ENCODE measurements around the gene CFAP100. TPM values are rescaled to one million over a fixed set of nuclear protein-coding genes. Genes with fewer than 3 reads are reported as not detected.

Gene CFAP100
- total and polyA plus RNA-seq, 9 of the 15 experiments (the other 6 are each of a cell fraction or from before 2014, with no cell fraction given): not detected

DNA sequence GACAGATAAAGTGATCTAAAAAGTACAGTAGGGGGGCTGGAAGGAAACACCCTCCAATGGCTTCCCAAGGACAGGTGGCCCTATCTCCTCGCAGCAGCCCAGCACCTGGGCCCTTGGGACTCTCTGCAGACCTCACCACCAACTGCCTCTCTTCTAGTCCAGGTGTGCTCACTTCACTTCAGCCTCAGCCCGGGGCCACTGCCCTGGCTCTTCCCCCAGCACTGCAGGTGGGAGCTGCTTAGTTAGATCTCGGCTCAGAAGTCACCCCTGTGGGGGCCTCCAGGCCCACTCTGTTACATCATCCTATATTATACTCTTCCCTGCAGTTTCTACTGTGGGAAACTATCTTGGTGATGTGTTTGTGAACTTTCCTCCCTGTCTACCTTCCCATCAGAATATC is 39.5 kb upstream of the CFAP100 start:
- no peak overlapping the region for H3K4me3 ChIP-seq
- peak in 3 of 4 experiments; percentile 11 to 17 (median 16) for DNase-seq (ENCODE audit: extremely low read depth in 1 of 4, low spot score in 3 of 4)
- H3K4me1 ChIP-seq (replicated peaks in 1 of 2; ENCODE audit: control insufficient read depth in 2 of 2, insufficient read depth in 2 of 2, low read length in 2 of 2): peaks cover 5 to 34% of the 10 kb centered on the region in 2 experiments; a peak in 3 of 5 replicates
- 48% methylated on average over 3 of the region's 3 CpGs for WGBS (ENCODE audit: insufficient coverage, low coverage, missing lambda C conversion rate)
- H3K27ac ChIP-seq (ENCODE audit: extremely low read depth, low read depth, low read length): peak overlapping the region; percentile 49
- H3K79me2 ChIP-seq (ENCODE audit: control insufficient read depth, insufficient read depth, low read length): no peaks in the 10 kb centered on the region
- ChIA-PET POLR2A (no interaction called here), CTCF (ENCODE audit: low intra/inter-chr PET ratio) (no interaction called here)
- no peaks in the 10 kb centered on the region for H3K9me1 ChIP-seq (ENCODE audit: control insufficient read depth, insufficient read depth, low read length)
- H3K27me3 ChIP-seq (ENCODE audit: control insufficient read depth in 2 of 2, insufficient read depth in 2 of 2, low read length in 2 of 2): peaks cover 0 to 11% of the 10 kb centered on the region in 2 experiments; a peak in 2 of 5 replicates
- H3K9me3 ChIP-seq (replicated peaks; ENCODE audit: control insufficient read depth, insufficient read depth, low read depth, low read length): no peaks in the 10 kb centered on the region
- ATAC-seq: peak; percentile 2; the same call in 2 of the 3 replicates
- no peaks in the 10 kb centered on the region for H4K20me1 ChIP-seq (replicated peaks; ENCODE audit: control insufficient read depth, insufficient read depth, low read length)
- intact Hi-C loops (cut with micrococcal nuclease) (no loop called here), in situ Hi-C loops (cut with MboI) (no loop called here)
- H3K9ac ChIP-seq (ENCODE audit: insufficient read depth in 1 of 2, low read depth in 2 of 2, low read length in 2 of 2): peak overlapping the region; percentile 59 to 63; a peak in 3 of 4 replicates
- peak overlapping the region; percentile 76 for H3K4me2 ChIP-seq (ENCODE audit: insufficient read depth, low read length)
- no TSS peak for BruUV-seq (replicated peaks)
- H3K36me3 ChIP-seq (ENCODE audit: control insufficient read depth, insufficient read depth, low read length): no peaks in the 10 kb centered on the region
- TF ChIP-seq SRSF1 (IDR thresholded peaks at IDR 0.05; ENCODE audit: low read depth, low read length): no peak
- TF ChIP-seq CBFA2T3 (IDR thresholded peaks at IDR 0.05): peak; percentile 15; the same call in 1 of the 2 replicates
- H2AFZ ChIP-seq (ENCODE audit: low read depth, low read length): peak overlapping the region; percentile 79
- FAIRE-seq: no peak

DNA sequence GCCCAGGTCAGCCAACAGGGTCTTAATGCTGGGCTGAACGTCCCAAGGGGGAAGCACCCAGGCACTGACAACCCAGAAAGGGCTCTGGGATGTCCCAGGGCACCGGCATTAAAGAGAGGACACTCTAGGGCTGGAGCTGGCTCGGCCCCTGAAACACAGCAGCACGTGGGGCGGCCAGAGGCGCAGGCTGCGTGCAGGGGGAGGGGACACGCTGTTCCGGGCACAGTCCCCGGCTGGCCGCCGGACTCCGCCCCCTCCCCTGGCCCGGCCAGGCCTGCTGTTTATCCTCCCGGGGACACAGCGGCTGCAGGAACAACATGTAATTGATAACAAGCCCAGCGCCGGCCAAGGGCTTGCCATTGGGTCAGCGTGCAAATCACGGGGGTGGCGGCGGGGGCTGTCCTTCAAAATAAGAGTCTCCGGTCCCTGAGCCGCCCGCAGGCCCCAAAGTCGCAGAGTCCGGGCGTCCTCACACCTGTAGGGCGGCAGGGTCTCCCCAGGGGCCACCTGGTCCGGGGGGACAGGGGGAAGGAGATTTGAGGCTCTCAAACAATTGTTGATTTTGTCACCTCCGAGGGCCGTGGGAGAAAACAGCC is 38.8 kb upstream of the CFAP100 start:
- peak overlapping the region; percentile 49 for H3K27ac ChIP-seq (ENCODE audit: extremely low read depth, low read depth, low read length)
- H3K79me2 ChIP-seq (ENCODE audit: control insufficient read depth, insufficient read depth, low read length): no peaks in the 10 kb centered on the region
- 3% methylated on average over 8 of the region's 32 CpGs for WGBS (ENCODE audit: insufficient coverage, low coverage, missing lambda C conversion rate)
- TF ChIP-seq ZNF644 (tag; IDR thresholded peaks at IDR 0.05; ENCODE audit: low read depth) (no peak), CCAR2 (IDR thresholded peaks at IDR 0.05; ENCODE audit: low read depth, low read length) (no peak), TAF9B (IDR thresholded peaks at IDR 0.05; ENCODE audit: partially characterized antibody) (peak; percentile 45), ZNF717 (CRISPR knock-in tag; IDR thresholded peaks at IDR 0.05) (no peak), GABPA (tag; conservative IDR thresholded peaks at IDR 0.05; ENCODE audit: low read depth) (no peak), NCOA2 (IDR thresholded peaks at IDR 0.05; ENCODE audit: partially characterized antibody in 2 of 2) (no peak), RAD51 (IDR thresholded peaks at IDR 0.05; ENCODE audit: borderline replicate concordance, low read depth) (peak; percentile 50; the same call in 1 of the 2 replicates), MLX (CRISPR knock-in tag; conservative IDR thresholded peaks at IDR 0.05) (no peak), GATA2 (CRISPR knock-in tag; IDR thresholded peaks at IDR 0.05) (no peak)
- TF ChIP-seq, protein P1, sequence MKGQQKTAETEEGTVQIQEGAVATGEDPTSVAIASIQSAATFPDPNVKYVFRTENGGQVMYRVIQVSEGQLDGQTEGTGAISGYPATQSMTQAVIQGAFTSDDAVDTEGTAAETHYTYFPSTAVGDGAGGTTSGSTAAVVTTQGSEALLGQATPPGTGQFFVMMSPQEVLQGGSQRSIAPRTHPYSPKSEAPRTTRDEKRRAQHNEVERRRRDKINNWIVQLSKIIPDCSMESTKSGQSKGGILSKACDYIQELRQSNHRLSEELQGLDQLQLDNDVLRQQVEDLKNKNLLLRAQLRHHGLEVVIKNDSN (CRISPR knock-in tag; IDR thresholded peaks at IDR 0.05): peak; percentile 87
- TF ChIP-seq, protein P2, sequence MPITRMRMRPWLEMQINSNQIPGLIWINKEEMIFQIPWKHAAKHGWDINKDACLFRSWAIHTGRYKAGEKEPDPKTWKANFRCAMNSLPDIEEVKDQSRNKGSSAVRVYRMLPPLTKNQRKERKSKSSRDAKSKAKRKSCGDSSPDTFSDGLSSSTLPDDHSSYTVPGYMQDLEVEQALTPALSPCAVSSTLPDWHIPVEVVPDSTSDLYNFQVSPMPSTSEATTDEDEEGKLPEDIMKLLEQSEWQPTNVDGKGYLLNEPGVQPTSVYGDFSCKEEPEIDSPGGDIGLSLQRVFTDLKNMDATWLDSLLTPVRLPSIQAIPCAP (CRISPR knock-in tag; IDR thresholded peaks at IDR 0.05; ENCODE audit: borderline replicate concordance): no peak

More for the DNA sequence above, 38.8 kb upstream of the CFAP100 start:
- Histone ChIP-seq H3K36me3 (ENCODE audit: control insufficient read depth, insufficient read depth, low read length) (no peaks in the 10 kb centered on the region), H3K9me3 (replicated peaks; ENCODE audit: control insufficient read depth, insufficient read depth, low read depth, low read length) (no peaks in the 10 kb centered on the region), H3K9ac (ENCODE audit: insufficient read depth in 1 of 2, low read depth in 2 of 2, low read length in 2 of 2) (peak overlapping the region; percentile 59 to 87), H4K20me1 (replicated peaks; ENCODE audit: control insufficient read depth, insufficient read depth, low read length) (no peaks in the 10 kb centered on the region), H3K4me2 (ENCODE audit: insufficient read depth, low read length) (peak overlapping the region; percentile 76), H3K4me3 (peak overlapping the region; percentile 40; the same call in 1 of the 2 replicates), H3K4me1 (replicated peaks in 1 of 2; ENCODE audit: control insufficient read depth in 2 of 2, insufficient read depth in 2 of 2, low read length in 2 of 2) (peaks cover 5 to 34% of the 10 kb centered on the region in 2 experiments; a peak in 3 of 5 replicates), H3K9me1 (ENCODE audit: control insufficient read depth, insufficient read depth, low read length) (no peaks in the 10 kb centered on the region), H2AFZ (ENCODE audit: low read depth, low read length) (peak overlapping the region; percentile 79), H3K27me3 (ENCODE audit: control insufficient read depth in 2 of 2, insufficient read depth in 2 of 2, low read length in 2 of 2) (peaks cover 0 to 14% of the 10 kb centered on the region in 2 experiments; a peak in 2 of 5 replicates)
- intact Hi-C loops (cut with micrococcal nuclease): loop anchor here (2.0 kb wide), 2 partner anchors 33 to 95 kb away; no protein-coding TSS in a partner anchor
- FAIRE-seq (peak; percentile 78), ATAC-seq (peak; percentile 93), DNase-seq (ENCODE audit: extremely low read depth in 1 of 4, low spot score in 3 of 4) (peak; percentile 90 to 95 (median 94))
- ChIA-PET CTCF (ENCODE audit: low intra/inter-chr PET ratio) (no interaction called here), POLR2A (no interaction called here)
- in situ Hi-C loops (cut with MboI): no loop called here
- BruUV-seq (replicated peaks): no TSS peak

Data from K562 (cell line).